BLaER1 treated with 17β-estradiol and CSF1 and Interleukin-3, amounts not matched to agents 10 nM and 100 nM (cell line): ENCODE measurements around the gene ULK4.

Experiments
- H3K27ac ChIP-seq, 11 experiments: shearing (Covaris generic); formaldehyde crosslinking; 2 replicates each; pipeline ENCODE4 v1.8.1; 2022
- H3K27me3 ChIP-seq, 11 experiments: shearing (Covaris generic); formaldehyde crosslinking; 2 replicates each; pipeline ENCODE4 v1.8.1; 2022
- H3K36me3 ChIP-seq, 11 experiments: shearing (Covaris generic); formaldehyde crosslinking; 2 replicates each; pipeline ENCODE4 v1.8.1; 2022
- H3K4me1 ChIP-seq, 10 experiments: shearing (Covaris generic); formaldehyde crosslinking; 2 replicates each; pipeline ENCODE4 v1.8.1; 2022
- H3K4me2 ChIP-seq, 11 experiments: shearing (Covaris generic); formaldehyde crosslinking; 2 replicates each; pipeline ENCODE4 v1.8.1; 2022
- H3K4me3 ChIP-seq, 10 experiments: shearing (Covaris generic); formaldehyde crosslinking; 2 replicates each; pipeline ENCODE4 v1.8.1; 2022
- H3K9ac ChIP-seq, 11 experiments: shearing (Covaris generic); formaldehyde crosslinking; 2 replicates each; pipeline ENCODE4 v1.8.1; 2022
- H3K9me3 ChIP-seq, 11 experiments: shearing (Covaris generic); formaldehyde crosslinking; replicated peaks in 1 of 11; 2 replicates each; pipeline ENCODE4 v1.8.1; 2022
- H4K20me1 ChIP-seq, 11 experiments: shearing (Covaris generic); formaldehyde crosslinking; 2 replicates each; pipeline ENCODE4 v1.8.1; 2022
- Cebpa-rat ChIP-seq, 11 experiments: shearing (Covaris generic); IDR thresholded peaks; 2 replicates each; pipeline ENCODE4 v1.8.1; 2022

The ULK4 gene

GRCh38 chr3:41693799-41694198 lies 268.1 kb downstream of the ULK4 start:
- H4K20me1 ChIP-seq: no peaks in the 10 kb centered on the region
- H3K36me3 ChIP-seq: peaks cover 0 to 3% (median 0%) of the 10 kb centered on the region in 11 experiments; a peak in 1 of 22 replicates
- H3K27me3 ChIP-seq: no peaks in the 10 kb centered on the region
- H3K9ac ChIP-seq: no peak overlapping the region
- no peak overlapping the region for H3K27ac ChIP-seq
- peaks cover 0 to 12% (median 10%) of the 10 kb centered on the region in 10 experiments; a peak in 16 of 20 replicates for H3K4me1 ChIP-seq
- no peak overlapping the region for H3K4me2 ChIP-seq
- TF ChIP-seq Cebpa-rat (IDR thresholded peaks at IDR 0.05): no peak
- H3K9me3 ChIP-seq: peaks cover 0 to 6% (median 0%) of the 10 kb centered on the region in 11 experiments; a peak in 3 of 22 replicates
- no peak overlapping the region for H3K4me3 ChIP-seq

GRCh38 chr3:41690766-41691563 lies 270.9 kb downstream of the ULK4 start:
- peak overlapping the region; percentile 12 to 62 (median 49); a peak in 20 of 22 replicates for H3K4me2 ChIP-seq
- no peak for TF ChIP-seq Cebpa-rat (IDR thresholded peaks at IDR 0.05)

GRCh38 chr3:41688595-41689380 lies 273.1 kb downstream of the ULK4 start:
- H3K27me3 ChIP-seq: no peaks in the 10 kb centered on the region
- H3K36me3 ChIP-seq: no peaks in the 10 kb centered on the region
- TF ChIP-seq Cebpa-rat (IDR thresholded peaks at IDR 0.05): no peak
- no peak overlapping the region for H3K4me3 ChIP-seq
- no peaks in the 10 kb centered on the region for H4K20me1 ChIP-seq
- no peak overlapping the region for H3K9ac ChIP-seq
- no peak overlapping the region for H3K4me2 ChIP-seq
- H3K27ac ChIP-seq: no peak overlapping the region
- H3K9me3 ChIP-seq: peaks cover 0 to 10% (median 0%) of the 10 kb centered on the region in 11 experiments; a peak in 4 of 22 replicates
- H3K4me1 ChIP-seq: peaks cover 0 to 12% (median 10%) of the 10 kb centered on the region in 10 experiments; a peak in 16 of 20 replicates

More at GRCh38 chr3:41690766-41691563, 270.9 kb downstream of the ULK4 start:
- Histone ChIP-seq H3K36me3 (peaks cover 0 to 3% (median 0%) of the 10 kb centered on the region in 11 experiments; a peak in 1 of 22 replicates), H3K9me3 (peaks cover 0 to 6% (median under 1%) of the 10 kb centered on the region in 11 experiments; a peak in 5 of 22 replicates), H4K20me1 (no peaks in the 10 kb centered on the region), H3K27me3 (no peaks in the 10 kb centered on the region), H3K27ac (no peak overlapping the region), H3K4me3 (no peak overlapping the region), H3K4me1 (peaks cover 0 to 12% (median 10%) of the 10 kb centered on the region in 10 experiments; a peak in 16 of 20 replicates), H3K9ac (no peak overlapping the region)

- no peak overlapping the region for H3K4me3 ChIP-seq
- H3K36me3 ChIP-seq: no peaks in the 10 kb centered on the region
- peaks cover 0 to 10% (median 0%) of the 10 kb centered on the region in 11 experiments; a peak in 4 of 22 replicates for H3K9me3 ChIP-seq
- TF ChIP-seq Cebpa-rat (IDR thresholded peaks at IDR 0.05): no peak
- no peak overlapping the region for H3K9ac ChIP-seq
- H3K4me2 ChIP-seq: no peak overlapping the region
- no peaks in the 10 kb centered on the region for H3K27me3 ChIP-seq
- H3K27ac ChIP-seq: no peak overlapping the region
- H4K20me1 ChIP-seq: no peaks in the 10 kb centered on the region
- peaks cover 13 to 24% (median 20%) of the 10 kb centered on the region in 10 experiments for H3K4me1 ChIP-seq
Measured at GRCh38 chr3:41684797-41685735, 276.8 kb downstream of the ULK4 start.

- no peaks in the 10 kb centered on the region for H3K36me3 ChIP-seq
- H3K4me2 ChIP-seq: no peak overlapping the region
- no peak overlapping the region for H3K27ac ChIP-seq
Measured at GRCh38 chr3:41683666-41684350, 278.1 kb downstream of the ULK4 start.

GRCh38 chr3:41682996-41683395 lies 278.9 kb downstream of the ULK4 start:
- Histone ChIP-seq H3K4me2 (no peak overlapping the region), H3K4me3 (no peak overlapping the region), H3K9ac (no peak overlapping the region), H3K27me3 (no peaks in the 10 kb centered on the region), H4K20me1 (no peaks in the 10 kb centered on the region), H3K9me3 (peaks cover 0 to 10% (median 0%) of the 10 kb centered on the region in 11 experiments; a peak in 4 of 22 replicates), H3K36me3 (no peaks in the 10 kb centered on the region), H3K27ac (no peak overlapping the region; a peak in 1 of 22 replicates), H3K4me1 (peaks cover 13 to 24% (median 20%) of the 10 kb centered on the region in 10 experiments)
- no peak for TF ChIP-seq Cebpa-rat (IDR thresholded peaks at IDR 0.05)

More at GRCh38 chr3:41683666-41684350, 278.1 kb downstream of the ULK4 start:
- Histone ChIP-seq H3K9ac (no peak overlapping the region), H3K9me3 (peaks cover 0 to 10% (median 0%) of the 10 kb centered on the region in 11 experiments; a peak in 4 of 22 replicates), H3K4me1 (peaks cover 13 to 24% (median 20%) of the 10 kb centered on the region in 10 experiments), H3K27me3 (no peaks in the 10 kb centered on the region), H4K20me1 (no peaks in the 10 kb centered on the region), H3K4me3 (no peak overlapping the region)
- no peak for TF ChIP-seq Cebpa-rat (IDR thresholded peaks at IDR 0.05)

- peak overlapping the region in 5 of 11 experiments; percentile 36 to 58 (median 46); a peak in 7 of 22 replicates for H3K4me2 ChIP-seq
- TF ChIP-seq Cebpa-rat (IDR thresholded peaks at IDR 0.05): no peak
- peaks cover 13 to 24% (median 20%) of the 10 kb centered on the region in 10 experiments for H3K4me1 ChIP-seq
- no peaks in the 10 kb centered on the region for H4K20me1 ChIP-seq
- H3K36me3 ChIP-seq: no peaks in the 10 kb centered on the region
- H3K27ac ChIP-seq: peak overlapping the region in 7 of 11 experiments; percentile 36 to 60 (median 55); a peak in 10 of 22 replicates
- H3K9ac ChIP-seq: no peak overlapping the region
- H3K4me3 ChIP-seq: no peak overlapping the region
- H3K9me3 ChIP-seq: peaks cover 0 to 10% (median 0%) of the 10 kb centered on the region in 11 experiments; a peak in 4 of 22 replicates
- no peaks in the 10 kb centered on the region for H3K27me3 ChIP-seq
Measured at GRCh38 chr3:41682382-41682781, 279.5 kb downstream of the ULK4 start.
